Stimulated activated CD8-positive, alpha-beta memory T cell treated with anti-CD3 and anti-CD28 coated beads, Interleukin-12 subunit alpha, Interleukin-12 subunit beta, amount 100 ng/mL, for 1 hour (primary cell): ENCODE measurements around the gene ZFYVE19.
"Not testable (repeated sequence)": the region's sequence is repeated elsewhere in the genome, so short reads cannot be mapped to it uniquely, and the experiment has no call there.

ENCODE experiments used
- DNase-seq: peaks from one replicate; pipeline ENCODE4 v3.0.0-alpha.2; 2020; ENCODE audit warnings: low read depth

Gene ZFYVE19

GRCh38 chr15:40847223-40847961 is 40.5 kb downstream of the ZFYVE19 start:
- no peak for DNase-seq

- no peak for DNase-seq
Measured at GRCh38 chr15:40850576-40851112, 43.8 kb downstream of the ZFYVE19 start.

GRCh38 chr15:40852529-40852928 is 45.6 kb downstream of the ZFYVE19 start:
- DNase-seq: no peak

- no peak for DNase-seq
Measured at GRCh38 chr15:40853241-40853890, 46.5 kb downstream of the ZFYVE19 start.

- no peak for DNase-seq
Measured at GRCh38 chr15:40854161-40854560, 47.3 kb downstream of the ZFYVE19 start.

GRCh38 chr15:40855706-40856234 is 48.9 kb downstream of the ZFYVE19 start:
- no peak for DNase-seq

- DNase-seq: no peak
Measured at GRCh38 chr15:40856746-40857145, 49.9 kb downstream of the ZFYVE19 start.

- DNase-seq: peak; percentile 60
Measured at GRCh38 chr15:40857601-40858341, 50.9 kb downstream of the ZFYVE19 start.

GRCh38 chr15:40858706-40859105 is 51.8 kb downstream of the ZFYVE19 start:
- DNase-seq: no peak

GRCh38 chr15:40859206-40859851 is 52.4 kb downstream of the ZFYVE19 start:
- peak; percentile 77 for DNase-seq

GRCh38 chr15:40861147-40861546 is 54.3 kb downstream of the ZFYVE19 start:
- not testable (repeated sequence) for DNase-seq

GRCh38 chr15:40863660-40864270 is 56.9 kb downstream of the ZFYVE19 start:
- DNase-seq: no peak
